Measurements from ENCODE around the gene HEG1. TPM values are rescaled to one million over a fixed set of nuclear protein-coding genes. Genes with fewer than 3 reads are reported as not detected.

The HEG1 gene
- total and polyA plus RNA-seq, 2 of the 13 experiments (the other 11 are each of a cell fraction or from before 2014, with no cell fraction given): 10.7 to 18.2 TPM

GRCh38 chr3:125054449-125055329, 1.1 kb downstream of the HEG1 start (continued):
- TF ChIP-seq PBX2 (CRISPR knock-in tag; IDR thresholded peaks at IDR 0.05) (peak; percentile 78), ZFY (CRISPR knock-in tag; IDR thresholded peaks at IDR 0.05) (no peak), FOXA1 (IDR thresholded peaks at IDR 0.05) (no peak), FOXA1 (CRISPR knock-in tag; IDR thresholded peaks at IDR 0.05) (peak; percentile 37; the same call in 1 of the 2 replicates), IKZF5 (CRISPR knock-in tag; IDR thresholded peaks at IDR 0.05) (no peak), ZNF550 (CRISPR knock-in tag; IDR thresholded peaks at IDR 0.05; ENCODE audit: borderline replicate concordance) (no peak), E2F5 (CRISPR knock-in tag; conservative IDR thresholded peaks at IDR 0.05) (no peak), IKZF1 (IDR thresholded peaks at IDR 0.05) (no peak), MXI1 (IDR thresholded peaks at IDR 0.05; ENCODE audit: borderline replicate concordance, low read depth, low read length) (peak; percentile 86; the same call in 1 of the 3 replicates), HBP1 (CRISPR knock-in tag; IDR thresholded peaks at IDR 0.05; ENCODE audit: low read depth) (no peak), POLR2G (IDR thresholded peaks at IDR 0.05; ENCODE audit: low read depth, low read length) (no peak), FOXO4 (CRISPR knock-in tag; conservative IDR thresholded peaks at IDR 0.05) (no peak), ZNF501 (CRISPR knock-in tag; IDR thresholded peaks at IDR 0.05) (0 out of 2 replicates have a peak, but pooled peaks have one; percentile 26), CBFB (CRISPR knock-in tag; IDR thresholded peaks at IDR 0.05) (no peak), SNRNP70 (IDR thresholded peaks at IDR 0.05; ENCODE audit: low read depth, low read length) (no peak), SOX6 (IDR thresholded peaks at IDR 0.05) (no peak), SOX6 (CRISPR knock-in tag; IDR thresholded peaks at IDR 0.05) (peak; percentile 28), TCF7 (IDR thresholded peaks at IDR 0.05; ENCODE audit: low read depth) (no peak), RBFOX2 (IDR thresholded peaks at IDR 0.05; ENCODE audit: low read depth, low read length) (0 out of 2 replicates have a peak, but pooled peaks have one; percentile 15), ZGPAT (CRISPR knock-in tag; IDR thresholded peaks at IDR 0.05) (peak; percentile 22; the same call in 1 of the 2 replicates)
- TF ChIP-seq, protein P1, sequence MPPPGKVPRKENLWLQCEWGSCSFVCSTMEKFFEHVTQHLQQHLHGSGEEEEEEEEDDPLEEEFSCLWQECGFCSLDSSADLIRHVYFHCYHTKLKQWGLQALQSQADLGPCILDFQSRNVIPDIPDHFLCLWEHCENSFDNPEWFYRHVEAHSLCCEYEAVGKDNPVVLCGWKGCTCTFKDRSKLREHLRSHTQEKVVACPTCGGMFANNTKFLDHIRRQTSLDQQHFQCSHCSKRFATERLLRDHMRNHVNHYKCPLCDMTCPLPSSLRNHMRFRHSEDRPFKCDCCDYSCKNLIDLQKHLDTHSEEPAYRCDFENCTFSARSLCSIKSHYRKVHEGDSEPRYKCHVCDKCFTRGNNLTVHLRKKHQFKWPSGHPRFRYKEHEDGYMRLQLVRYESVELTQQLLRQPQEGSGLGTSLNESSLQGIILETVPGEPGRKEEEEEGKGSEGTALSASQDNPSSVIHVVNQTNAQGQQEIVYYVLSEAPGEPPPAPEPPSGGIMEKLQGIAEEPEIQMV (CRISPR knock-in tag; IDR thresholded peaks at IDR 0.05; ENCODE audit: low read depth): no peak

All from HepG2 (cell line).